HepG2 (cell line): ENCODE measurements around the gene COL2A1. TPM values are rescaled to one million over a fixed set of nuclear protein-coding genes. Genes with fewer than 3 reads are reported as not detected.

Source experiments
- ATAC-seq: fragments of 200-7000 bp; cut with Tn5 transposase; 3 replicates; pipeline ENCODE4 v1.9.1; 2020; ENCODE audit warnings: mild to moderate bottlenecking, moderate library complexity
- BruUV-seq: library from RNA; stranded (reverse); fragments of 400-500 nt; replicated peaks from 2 replicates; lab custom pipeline; 2021; lab: Mats Ljungman, UMichigan
- CTCF ChIA-PET: fragments of 300-600 bp; formaldehyde crosslinking; extraction: SDS; loops from one replicate; lab custom pipeline; 2021; ENCODE audit warnings: low total read pairs, inconsistent platforms, low intra/inter-chr PET ratio; lab: Yijun Ruan, JAX
- POLR2A ChIA-PET: fragments of 350-600 bp; sonication (Branson Sonifier 250); formaldehyde crosslinking; loops from one replicate; lab custom pipeline; 2020; ENCODE audit warnings: antibody characterized with exemption, inconsistent platforms; lab: Yijun Ruan, JAX
- DNase-seq: peaks from one replicate; pipeline ENCODE4 v3.0.0-alpha.2; 2015; ENCODE audit warnings: low spot score
- FAIRE-seq: peaks from 3 replicates; lab custom pipeline; 2011; peaks lifted over from hg19 to GRCh38; lab: Jason Lieb, UNC
- H2AFZ ChIP-seq: one replicate; pipeline ENCODE4 v1.6.1; 2011; ENCODE audit warnings: low read length, inconsistent platforms
- H3K27ac ChIP-seq: fragments of 300-600 bp; 3 replicates; pipeline ENCODE4 v1.8.0; 2011; ENCODE audit warnings: mixed run types, mild to moderate bottlenecking, mixed read lengths, low read length, inconsistent platforms; ENCODE audit not compliant: insufficient read depth; ENCODE audit errors: extremely low read length
- H3K27me3 ChIP-seq, 2 experiments: fragments of 200-600 bp in 1 of 2; 2 replicates in 1 of 2; 3 replicates in 1 of 2; pipeline versions ENCODE4 v1.6.0 to v1.8.0; 2011; ENCODE audit warnings: low read length in 2 of 2, mild to moderate bottlenecking in 2 of 2, moderate library complexity in 2 of 2, inconsistent platforms in 1 of 2; ENCODE audit not compliant: insufficient read depth in 2 of 2, control insufficient read depth in 1 of 2
- H3K36me3 ChIP-seq, 2 experiments: fragments of 200-600 bp in 1 of 2; replicated peaks in 1 of 2; 2 replicates in 1 of 2; 3 replicates in 1 of 2; pipeline versions ENCODE4 v1.5.1 to v1.8.0; 2011; ENCODE audit warnings: low read length in 2 of 2, inconsistent platforms in 1 of 2; ENCODE audit not compliant: insufficient read depth in 2 of 2, control insufficient read depth in 1 of 2
- H3K4me1 ChIP-seq: 2 replicates; pipeline ENCODE4 v1.5.1; 2012; ENCODE audit warnings: low read length, inconsistent platforms; ENCODE audit not compliant: insufficient read depth
- H3K4me2 ChIP-seq: 2 replicates; pipeline ENCODE4 v1.6.0; 2011; ENCODE audit warnings: low read depth, low read length, inconsistent platforms
- H3K4me3 ChIP-seq, 3 experiments: fragments of 200-600 bp in 1 of 3; sonication (generic), shearing (Covaris generic) in 1 of 3; replicated peaks in 1 of 3; 2 replicates each; pipeline ENCODE4 v1.5.1; 2011 to 2016; ENCODE audit warnings: low read length in 3 of 3, inconsistent platforms in 2 of 3, low read depth in 2 of 3, mild to moderate bottlenecking in 2 of 3, control low read depth in 1 of 3, mixed read lengths in 1 of 3; ENCODE audit not compliant: insufficient read depth in 1 of 3
- H3K79me2 ChIP-seq: one replicate; pipeline ENCODE4 v1.6.1; 2011; ENCODE audit warnings: low read length, inconsistent platforms; ENCODE audit not compliant: insufficient read depth
- H3K9ac ChIP-seq: 2 replicates; pipeline ENCODE4 v1.6.0; 2011; ENCODE audit warnings: mild to moderate bottlenecking, low read depth, low read length, inconsistent platforms; ENCODE audit not compliant: insufficient read depth
- H3K9me3 ChIP-seq: 2 replicates; pipeline ENCODE4 v1.5.1; 2012; ENCODE audit warnings: mild to moderate bottlenecking, low read length
- H4K20me1 ChIP-seq: 2 replicates; pipeline ENCODE4 v1.6.0; 2011; ENCODE audit warnings: inconsistent platforms, mild to moderate bottlenecking, low read length, moderate library complexity; ENCODE audit not compliant: insufficient read depth
- SALL2 ChIP-seq: sonication (generic); formaldehyde crosslinking; IDR thresholded peaks from 2 replicates; pipeline ENCODE4 v1.8.1; 2023; ENCODE audit warnings: mild to moderate bottlenecking, missing genetic modification reagents, inconsistent platforms
- TAF15 ChIP-seq: fragments of 200-400 bp; formaldehyde crosslinking; IDR thresholded peaks from one replicate; pipeline ENCODE4 v1.6.1; 2018; ENCODE audit warnings: mild to moderate bottlenecking, low read depth, low read length; ENCODE audit not compliant: poor library complexity, severe bottlenecking
- THAP11 ChIP-seq: IDR thresholded peaks from 2 replicates; pipeline ENCODE4 v1.6.1; 2016; ENCODE audit warnings: missing biosample characterization, missing genetic modification reagents
- ZMYM4 ChIP-seq: sonication (generic); formaldehyde crosslinking; IDR thresholded peaks from 2 replicates; pipeline ENCODE4 v1.8.1; 2023; ENCODE audit warnings: mild to moderate bottlenecking, missing genetic modification reagents
- ZNF10 ChIP-seq: sonication (generic); formaldehyde crosslinking; IDR thresholded peaks from 2 replicates; pipeline ENCODE4 v1.4.0; 2020; ENCODE audit warnings: mild to moderate bottlenecking, low read depth, missing genetic modification reagents, borderline replicate concordance
- ZNF232 ChIP-seq: sonication (generic); formaldehyde crosslinking; IDR thresholded peaks from 2 replicates; pipeline ENCODE4 v1.4.0; 2020; ENCODE audit warnings: missing genetic modification reagents, borderline replicate concordance
- ZNF441 ChIP-seq: sonication (generic); formaldehyde crosslinking; IDR thresholded peaks from 2 replicates; pipeline ENCODE4 v1.7.0; 2021; ENCODE audit warnings: missing genetic modification reagents, borderline replicate concordance
- ZNF460 ChIP-seq: sonication (generic); formaldehyde crosslinking; IDR thresholded peaks from 2 replicates; pipeline ENCODE4 v1.5.1; 2020; ENCODE audit warnings: missing genetic modification reagents, mild to moderate bottlenecking, borderline replicate concordance
- ZNF496 ChIP-seq: sonication (generic); formaldehyde crosslinking; IDR thresholded peaks from 2 replicates; pipeline ENCODE4 v1.8.1; 2023; ENCODE audit warnings: mild to moderate bottlenecking, moderate library complexity, missing genetic modification reagents; ENCODE audit not compliant: insufficient replicate concordance
- WGBS: methylation state at CpG from one replicate; pipeline ENCODE4 v1.1.6; 2017; ENCODE audit warnings: low lambda C conversion rate; 5-methylcytosine and 5-hydroxymethylcytosine counted together
- in situ Hi-C: cut with HindIII; loops from 2 replicates; pipeline ENCODE4 v1.10.0; 2017; ENCODE audit warnings: low pct_unique_long_range_greater_than_20kb; ENCODE audit not compliant: extremely low pct_ligation_motif_present
- intact Hi-C: fragments of 100-400 bp; cut with micrococcal nuclease; formaldehyde crosslinking; loops from one replicate; pipeline ENCODE4 v1.10.0; 2022; ENCODE audit not compliant: unreplicated experiment
- polyA plus RNA-seq, 8 experiments: library from polyadenylated mRNA; depleted of rRNA in 3 of 8; stranded (reverse) in 7 of 8; unstranded in 1 of 8; fragments of >200 nt; fragmentation: Illumina TruSeq in 4 of 8; extraction: Trizol in 4 of 8; gene quantifications; 2 replicates each; pipeline versions ENCODE4 v1.2.1 to v1.2.3, GENCODE V29; 2011 to 2016; ENCODE audit warnings: low read depth in 4 of 8, missing spikeins in 1 of 8, mixed read lengths in 1 of 8; ENCODE audit not compliant: insufficient read depth in 1 of 8
- total RNA-seq, 5 experiments: library from RNA; depleted of rRNA; stranded (reverse); fragments of >200 nt; fragmentation: Illumina TruSeq; extraction: Trizol; gene quantifications; 2 replicates each; pipeline ENCODE4 v1.2.3, GENCODE V29; 2016; ENCODE audit warnings: low read depth in 1 of 5
- TF ChIP-seq, protein P1 (sequence below): IDR thresholded peaks from 2 replicates; pipeline ENCODE4 v1.6.1; 2016; ENCODE audit warnings: missing compliant biosample characterization, missing genetic modification reagents, borderline replicate concordance
- TF ChIP-seq, protein P2 (sequence below): sonication (generic); formaldehyde crosslinking; IDR thresholded peaks from 2 replicates; pipeline ENCODE4 v1.5.0; 2020; ENCODE audit warnings: mild to moderate bottlenecking, missing genetic modification reagents
- TF ChIP-seq, protein P3 (sequence below): IDR thresholded peaks from 2 replicates; pipeline ENCODE4 v1.6.1; 2016
- TF ChIP-seq, protein P4 (sequence below): sonication (generic); formaldehyde crosslinking; IDR thresholded peaks from 2 replicates; pipeline ENCODE4 v1.8.1; 2023; ENCODE audit warnings: missing genetic modification reagents, mild to moderate bottlenecking, borderline replicate concordance

Gene COL2A1
- total and polyA plus RNA-seq, 2 of the 13 experiments (the other 11 are each of a cell fraction or from before 2014, with no cell fraction given) = 7.4 to 38.3 TPM

- no peaks in the 10 kb centered on the region for H3K79me2 ChIP-seq
- no peak overlapping the region for H3K27ac ChIP-seq
- TF ChIP-seq ZNF460 (CRISPR knock-in tag) (no peak), TAF15 (no peak), ZMYM4 (CRISPR knock-in tag) (no peak)
- H3K4me2 ChIP-seq = no peak overlapping the region
- H3K36me3 ChIP-seq = no peaks in the 10 kb centered on the region
- POLR2A ChIA-PET = no interaction called here
- FAIRE-seq = no peak
- WGBS = 51% methylated on average over 3 of the region's 3 CpGs
- no peaks in the 10 kb centered on the region for H3K27me3 ChIP-seq
- H3K4me1 ChIP-seq = peaks cover 65% of the 10 kb centered on the region
- intact Hi-C loops (loop anchor here (10.0 kb wide), 1 partner anchor 55 kb away; the partner anchor contains the start of gene TMEM106C), in situ Hi-C loops (no loop called here)
- H2AFZ ChIP-seq = no peak overlapping the region
- no peaks in the 10 kb centered on the region for H4K20me1 ChIP-seq
- H3K4me3 ChIP-seq = no peak overlapping the region
- DNase-seq = no peak
- no peak for ATAC-seq
- CTCF ChIA-PET = no interaction called here
- BruUV-seq = no TSS peak
- no peaks in the 10 kb centered on the region for H3K9me3 ChIP-seq
- H3K9ac ChIP-seq = no peak overlapping the region
Observed at GRCh38 chr12:48019639-48020265, 15.5 kb upstream of the COL2A1 start.

DNA sequence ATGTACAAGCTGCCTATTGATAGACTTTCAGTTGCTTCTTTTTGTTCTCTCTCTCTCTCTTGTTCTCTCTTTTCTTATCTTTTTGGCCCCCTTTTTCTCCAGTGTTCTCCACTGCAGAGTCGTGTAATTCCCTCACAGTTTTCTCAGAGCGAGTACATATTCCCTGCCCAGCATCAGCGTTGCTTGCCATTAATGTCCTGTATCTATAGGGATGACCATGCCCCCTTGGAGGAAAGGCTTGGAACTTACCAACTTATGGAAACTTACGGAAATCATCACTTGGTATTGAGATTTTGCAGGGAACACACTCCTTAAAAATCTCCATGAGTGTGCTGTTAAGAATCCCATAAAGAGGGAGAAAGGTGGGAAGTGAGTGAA lies 14.3 kb upstream of the COL2A1 start:
- no peak for DNase-seq
- no TSS peak for BruUV-seq
- H2AFZ ChIP-seq = no peak overlapping the region
- no peaks in the 10 kb centered on the region for H3K9me3 ChIP-seq
- peaks cover 58% of the 10 kb centered on the region for H3K4me1 ChIP-seq
- 70% methylated on average over 4 of the region's 4 CpGs for WGBS
- no peaks in the 10 kb centered on the region for H3K36me3 ChIP-seq
- H3K27me3 ChIP-seq = no peaks in the 10 kb centered on the region
- in situ Hi-C loops (no loop called here), intact Hi-C loops (no loop called here)
- ChIA-PET CTCF (no interaction called here), POLR2A (interaction anchor here (1.3 kb wide), 1 partner anchor 18 kb away, joined by 3 read pairs; no protein-coding TSS in a partner anchor)
- no peak overlapping the region for H3K9ac ChIP-seq
- FAIRE-seq = no peak
- no peaks in the 10 kb centered on the region for H3K79me2 ChIP-seq
- H4K20me1 ChIP-seq = no peaks in the 10 kb centered on the region
- H3K4me3 ChIP-seq = no peak overlapping the region
- H3K27ac ChIP-seq = no peak overlapping the region
- no peak overlapping the region for H3K4me2 ChIP-seq
- ATAC-seq = no peak
- TF ChIP-seq, protein P1, sequence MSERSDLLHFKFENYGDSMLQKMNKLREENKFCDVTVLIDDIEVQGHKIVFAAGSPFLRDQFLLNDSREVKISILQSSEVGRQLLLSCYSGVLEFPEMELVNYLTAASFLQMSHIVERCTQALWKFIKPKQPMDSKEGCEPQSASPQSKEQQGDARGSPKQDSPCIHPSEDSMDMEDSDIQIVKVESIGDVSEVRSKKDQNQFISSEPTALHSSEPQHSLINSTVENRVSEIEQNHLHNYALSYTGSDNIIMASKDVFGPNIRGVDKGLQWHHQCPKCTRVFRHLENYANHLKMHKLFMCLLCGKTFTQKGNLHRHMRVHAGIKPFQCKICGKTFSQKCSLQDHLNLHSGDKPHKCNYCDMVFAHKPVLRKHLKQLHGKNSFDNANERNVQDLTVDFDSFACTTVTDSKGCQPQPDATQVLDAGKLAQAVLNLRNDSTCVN (CRISPR knock-in tag) = no peak
- TF ChIP-seq SALL2 (CRISPR knock-in tag) (no peak), ZNF441 (CRISPR knock-in tag) (no peak), ZNF232 (CRISPR knock-in tag) (no peak), ZNF496 (CRISPR knock-in tag) (no peak), THAP11 (CRISPR knock-in tag) (no peak), ZNF10 (CRISPR knock-in tag) (no peak)
- TF ChIP-seq, protein P2, sequence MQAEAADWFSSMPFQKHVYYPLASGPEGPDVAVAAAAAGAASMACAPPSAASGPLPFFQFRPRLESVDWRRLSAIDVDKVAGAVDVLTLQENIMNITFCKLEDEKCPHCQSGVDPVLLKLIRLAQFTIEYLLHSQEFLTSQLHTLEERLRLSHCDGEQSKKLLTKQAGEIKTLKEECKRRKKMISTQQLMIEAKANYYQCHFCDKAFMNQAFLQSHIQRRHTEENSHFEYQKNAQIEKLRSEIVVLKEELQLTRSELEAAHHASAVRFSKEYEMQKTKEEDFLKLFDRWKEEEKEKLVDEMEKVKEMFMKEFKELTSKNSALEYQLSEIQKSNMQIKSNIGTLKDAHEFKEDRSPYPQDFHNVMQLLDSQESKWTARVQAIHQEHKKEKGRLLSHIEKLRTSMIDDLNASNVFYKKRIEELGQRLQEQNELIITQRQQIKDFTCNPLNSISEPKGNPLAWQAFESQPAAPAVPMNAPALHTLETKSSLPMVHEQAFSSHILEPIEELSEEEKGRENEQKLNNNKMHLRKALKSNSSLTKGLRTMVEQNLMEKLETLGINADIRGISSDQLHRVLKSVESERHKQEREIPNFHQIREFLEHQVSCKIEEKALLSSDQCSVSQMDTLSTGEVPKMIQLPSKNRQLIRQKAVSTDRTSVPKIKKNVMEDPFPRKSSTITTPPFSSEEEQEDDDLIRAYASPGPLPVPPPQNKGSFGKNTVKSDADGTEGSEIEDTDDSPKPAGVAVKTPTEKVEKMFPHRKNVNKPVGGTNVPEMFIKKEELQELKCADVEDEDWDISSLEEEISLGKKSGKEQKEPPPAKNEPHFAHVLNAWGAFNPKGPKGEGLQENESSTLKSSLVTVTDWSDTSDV (CRISPR knock-in tag) = no peak
- TF ChIP-seq, protein P3, sequence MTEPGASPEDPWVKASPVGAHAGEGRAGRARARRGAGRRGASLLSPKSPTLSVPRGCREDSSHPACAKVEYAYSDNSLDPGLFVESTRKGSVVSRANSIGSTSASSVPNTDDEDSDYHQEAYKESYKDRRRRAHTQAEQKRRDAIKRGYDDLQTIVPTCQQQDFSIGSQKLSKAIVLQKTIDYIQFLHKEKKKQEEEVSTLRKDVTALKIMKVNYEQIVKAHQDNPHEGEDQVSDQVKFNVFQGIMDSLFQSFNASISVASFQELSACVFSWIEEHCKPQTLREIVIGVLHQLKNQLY (CRISPR knock-in tag) = no peak
- TF ChIP-seq, protein P4, sequence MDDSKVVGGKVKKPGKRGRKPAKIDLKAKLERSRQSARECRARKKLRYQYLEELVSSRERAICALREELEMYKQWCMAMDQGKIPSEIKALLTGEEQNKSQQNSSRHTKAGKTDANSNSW = no peak
